Activated naive CD4-positive, alpha-beta T cell treated with anti-CD3 and anti-CD28 coated beads, Interleukin-2, amount 10 ng/mL, durations not matched to agents 7 days and 5 days (primary cell): ENCODE measurements around the gene FHL1.

Source experiments
- CTCF ChIA-PET: fragments of 350-600 bp; sonication (Branson Sonifier 250); formaldehyde crosslinking; loops from one replicate; lab custom pipeline; 2021; ENCODE audit warnings: antibody characterized with exemption; lab: Charles Lee
- DNase-seq: peaks from one replicate; pipeline ENCODE4 v3.0.0-alpha.2; 2020
- H3K27ac Mint-ChIP-seq: one replicate; pipeline ENCODE4 v1.8.0; 2021; ENCODE audit warnings: mild to moderate bottlenecking, moderate library complexity, mixed read lengths
- H3K27me3 Mint-ChIP-seq: one replicate; pipeline ENCODE4 v1.8.0; 2021; ENCODE audit warnings: mild to moderate bottlenecking, mixed read lengths
- H3K36me3 Mint-ChIP-seq: one replicate; pipeline ENCODE4 v1.8.0; 2021; ENCODE audit warnings: mixed read lengths
- H3K4me1 Mint-ChIP-seq: one replicate; pipeline ENCODE4 v1.8.0; 2021; ENCODE audit warnings: mixed read lengths
- H3K4me3 Mint-ChIP-seq: one replicate; pipeline ENCODE4 v1.8.0; 2021; ENCODE audit warnings: mild to moderate bottlenecking, moderate library complexity, mixed read lengths
- H3K9me3 Mint-ChIP-seq: one replicate; pipeline ENCODE4 v1.8.0; 2021; ENCODE audit warnings: mixed read lengths

The FHL1 gene

DNA sequence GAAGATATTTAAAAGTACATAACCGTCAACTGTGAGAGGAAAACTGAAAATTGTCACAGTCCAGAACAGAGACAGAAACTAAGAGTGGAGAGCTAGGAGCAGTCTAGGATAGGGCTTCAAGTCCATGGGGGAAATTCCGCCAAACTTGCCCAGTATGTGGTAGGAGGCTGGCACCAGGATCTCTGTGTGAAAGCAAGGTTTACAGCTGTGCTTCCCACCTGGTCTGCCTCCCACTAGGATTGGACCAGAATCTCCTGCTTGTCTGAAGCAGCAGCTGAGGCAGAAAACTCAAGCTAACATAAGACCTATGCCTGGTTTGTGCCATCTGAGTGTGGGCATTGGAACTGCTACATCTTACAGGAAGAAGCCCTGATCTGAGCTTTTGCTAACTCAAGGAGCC, 18.6 kb upstream of the FHL1 start:
- Mint-ChIP-seq H3K27ac (no peak overlapping the region), H3K9me3 (peaks cover 7% of the 10 kb centered on the region), H3K36me3 (no peaks in the 10 kb centered on the region), H3K4me1 (peaks cover 6% of the 10 kb centered on the region), H3K4me3 (no peak overlapping the region), H3K27me3 (no peaks in the 10 kb centered on the region)
- no peak for DNase-seq
- CTCF ChIA-PET: no interaction called here

DNA sequence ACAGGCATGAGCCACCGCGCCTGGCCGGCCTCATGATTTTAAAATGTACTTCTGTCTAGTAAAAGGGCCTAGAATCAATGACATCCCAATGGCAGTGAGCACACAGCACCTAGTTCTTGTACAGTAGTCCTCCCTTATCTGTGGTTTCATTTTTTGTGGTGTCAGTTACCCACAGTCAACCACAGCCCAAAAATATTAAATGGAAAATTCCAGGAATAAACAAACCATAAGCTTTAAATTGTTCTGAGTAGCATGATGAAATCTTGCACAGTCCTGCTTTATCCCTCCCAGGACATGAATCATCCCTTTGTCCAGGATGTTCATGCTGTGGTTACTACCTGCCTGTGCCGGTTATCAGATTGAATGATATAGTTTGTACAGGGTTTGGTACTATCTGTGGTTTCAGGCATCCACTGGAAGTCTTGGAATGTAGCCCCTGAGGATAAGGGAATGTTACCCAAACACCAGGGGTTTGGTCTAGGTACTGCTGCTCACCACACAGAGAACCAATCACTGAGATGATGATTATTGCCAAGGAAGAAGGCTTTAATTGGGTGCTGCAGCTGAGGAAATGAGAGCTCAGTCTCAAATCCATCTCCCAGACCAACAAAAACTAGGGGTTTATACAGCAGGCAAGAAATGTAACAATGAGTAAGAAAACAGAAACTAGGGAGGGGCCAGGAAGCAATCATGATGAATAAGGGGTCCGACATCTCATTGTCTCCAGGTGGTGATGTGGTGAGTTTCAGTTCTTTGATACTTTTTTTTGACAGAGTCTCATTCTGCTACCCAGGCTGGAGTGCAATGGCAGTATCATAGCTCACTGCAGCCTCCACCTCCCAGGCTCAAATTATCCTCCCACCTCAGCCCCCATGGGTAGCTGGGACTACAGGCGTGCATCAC, 16.2 kb upstream of the FHL1 start:
- H3K27me3 Mint-ChIP-seq: no peaks in the 10 kb centered on the region
- no peak overlapping the region for H3K4me3 Mint-ChIP-seq
- peaks cover 6% of the 10 kb centered on the region for H3K4me1 Mint-ChIP-seq
- DNase-seq: no peak
- CTCF ChIA-PET: interaction anchor here (0.8 kb wide), 1 partner anchor 32 kb away, joined by 3 read pairs; no protein-coding TSS in a partner anchor
- peak overlapping the region; percentile 56 for H3K27ac Mint-ChIP-seq
- peaks cover 7% of the 10 kb centered on the region for H3K9me3 Mint-ChIP-seq
- no peaks in the 10 kb centered on the region for H3K36me3 Mint-ChIP-seq

DNA sequence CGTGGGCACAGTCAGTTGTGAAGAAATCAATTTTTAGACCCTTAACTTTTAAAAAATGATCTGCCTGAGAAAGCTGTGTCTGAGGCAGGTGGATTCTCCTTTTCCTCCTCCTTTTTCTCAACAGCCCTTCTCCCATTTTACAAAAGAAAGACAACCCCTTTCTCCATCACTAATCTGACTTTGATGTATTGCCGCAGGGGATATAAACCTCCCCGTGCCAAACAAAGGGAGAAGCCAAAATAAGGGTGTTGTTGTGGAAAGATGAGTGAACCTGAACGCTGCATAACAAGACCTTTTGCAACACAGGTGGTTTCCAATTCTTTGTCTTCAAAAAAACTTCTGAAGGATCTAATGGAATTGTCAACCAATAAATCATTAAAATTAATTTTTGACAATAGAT, 8.4 kb upstream of the FHL1 start:
- CTCF ChIA-PET: no interaction called here
- Mint-ChIP-seq H3K4me1 (peaks cover 8% of the 10 kb centered on the region), H3K27me3 (peaks cover 6% of the 10 kb centered on the region), H3K36me3 (peaks cover 2% of the 10 kb centered on the region), H3K4me3 (no peak overlapping the region), H3K9me3 (no peaks in the 10 kb centered on the region), H3K27ac (no peak overlapping the region)
- no peak for DNase-seq

DNA sequence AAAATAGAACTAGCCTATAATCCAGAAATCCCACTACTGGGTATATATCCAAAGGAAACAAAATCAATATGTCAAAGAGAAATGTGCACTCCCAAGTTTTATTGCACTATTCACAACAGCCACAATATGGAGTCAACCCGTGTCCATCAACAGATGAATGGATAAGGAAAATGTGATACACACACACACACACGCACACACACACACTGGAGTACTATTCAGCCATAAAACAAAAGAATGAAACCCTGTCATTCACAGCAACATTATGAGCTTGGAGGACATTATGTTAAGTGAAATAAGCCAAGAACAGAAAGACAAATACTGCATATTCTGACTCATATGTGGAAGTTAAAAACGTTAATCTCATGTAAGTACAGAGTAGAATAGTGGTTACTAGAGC, 5.8 kb upstream of the FHL1 start:
- no peak overlapping the region for H3K4me3 Mint-ChIP-seq
- no peak for DNase-seq
- peaks cover 12% of the 10 kb centered on the region for H3K27me3 Mint-ChIP-seq
- peaks cover 2% of the 10 kb centered on the region for H3K36me3 Mint-ChIP-seq
- H3K9me3 Mint-ChIP-seq: no peaks in the 10 kb centered on the region
- peaks cover 30% of the 10 kb centered on the region for H3K4me1 Mint-ChIP-seq
- H3K27ac Mint-ChIP-seq: no peak overlapping the region
- CTCF ChIA-PET: interaction anchor here (1.0 kb wide), 1 partner anchor 20 kb away, joined by 3 read pairs; no protein-coding TSS in a partner anchor

DNA sequence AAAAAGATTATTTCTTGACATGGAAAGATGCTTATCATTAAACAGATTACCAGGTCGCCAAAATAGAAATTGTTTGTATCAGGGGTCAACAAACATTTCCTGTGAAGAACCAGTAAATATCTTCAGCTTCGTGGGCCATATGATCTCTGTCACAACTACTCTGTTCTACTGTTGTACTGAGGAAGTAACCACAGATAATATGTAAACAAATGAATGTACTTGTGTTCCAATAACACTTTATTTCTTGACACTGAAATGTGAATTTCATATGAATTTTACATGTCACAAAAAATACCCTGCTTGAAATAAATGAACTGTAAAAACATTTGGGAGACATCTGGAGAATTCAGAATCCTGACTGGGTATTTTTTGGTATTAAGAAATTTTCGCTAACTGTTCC, 4.7 kb upstream of the FHL1 start:
- peaks cover 14% of the 10 kb centered on the region for H3K27me3 Mint-ChIP-seq
- H3K27ac Mint-ChIP-seq: no peak overlapping the region
- no peak overlapping the region for H3K4me3 Mint-ChIP-seq
- CTCF ChIA-PET: no interaction called here
- H3K9me3 Mint-ChIP-seq: no peaks in the 10 kb centered on the region
- H3K4me1 Mint-ChIP-seq: peaks cover 31% of the 10 kb centered on the region
- peaks cover 2% of the 10 kb centered on the region for H3K36me3 Mint-ChIP-seq
- DNase-seq: no peak

DNA sequence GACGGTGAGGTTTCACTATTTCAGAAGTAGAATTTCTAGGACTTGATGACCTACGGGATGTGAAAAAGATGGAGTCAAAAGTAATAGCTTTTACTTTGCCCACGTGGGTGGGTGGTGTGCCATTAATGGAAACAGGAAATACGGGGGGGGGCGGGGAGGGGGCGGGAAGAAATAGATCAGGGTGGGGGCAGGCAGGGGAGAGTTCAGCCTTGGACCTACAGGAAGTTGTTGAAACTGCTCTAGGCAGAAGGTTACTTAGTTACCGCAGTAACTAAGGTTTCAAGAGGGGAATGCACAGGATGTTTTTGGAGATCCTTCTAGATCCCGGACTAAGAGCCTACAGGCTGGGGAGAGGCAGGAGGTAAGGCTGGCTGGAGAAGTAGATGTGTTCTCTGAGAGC, 3.6 kb upstream of the FHL1 start:
- CTCF ChIA-PET: no interaction called here
- peak; percentile 22 for DNase-seq
- peaks cover 2% of the 10 kb centered on the region for H3K36me3 Mint-ChIP-seq
- peaks cover 22% of the 10 kb centered on the region for H3K27me3 Mint-ChIP-seq
- H3K27ac Mint-ChIP-seq: peak overlapping the region; percentile 58
- H3K4me3 Mint-ChIP-seq: peak overlapping the region; percentile 45
- no peaks in the 10 kb centered on the region for H3K9me3 Mint-ChIP-seq
- H3K4me1 Mint-ChIP-seq: peaks cover 37% of the 10 kb centered on the region

DNA sequence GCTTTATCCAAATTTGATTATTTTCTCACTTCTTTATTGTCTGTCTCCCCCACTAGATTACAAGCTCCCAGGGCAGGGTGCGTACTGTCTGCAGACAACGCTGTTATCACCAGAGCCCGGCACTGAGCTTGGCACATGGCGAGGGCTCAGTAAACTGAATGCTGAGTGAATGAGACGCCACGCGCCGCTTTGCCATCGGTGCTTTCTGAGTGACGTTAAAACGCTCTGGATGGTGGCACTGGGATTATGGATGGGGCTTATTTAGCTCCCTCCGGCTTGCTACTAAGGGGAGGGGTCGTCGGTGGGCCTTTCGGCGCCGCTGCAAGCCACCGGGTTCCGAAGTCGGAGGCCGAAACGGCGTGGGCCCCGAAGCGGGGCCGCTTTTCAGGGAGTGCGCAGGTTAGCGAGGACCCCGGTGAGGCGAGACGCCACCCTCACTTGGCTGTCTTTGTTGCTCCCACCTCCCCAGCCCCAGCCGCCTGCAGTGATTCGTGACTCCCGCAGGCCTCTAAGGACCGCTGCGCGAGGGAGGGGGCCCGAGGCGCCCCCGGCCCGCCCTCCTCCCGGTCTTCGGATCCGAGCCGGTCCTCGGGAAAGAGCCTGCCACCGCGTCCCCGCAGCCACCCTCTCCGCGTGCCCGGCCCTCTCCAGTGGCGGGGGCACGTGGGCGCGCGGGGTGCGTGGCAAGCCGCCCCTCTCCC, 569 bp upstream of the FHL1 start:
- H3K4me1 Mint-ChIP-seq: peaks cover 40% of the 10 kb centered on the region
- peak overlapping the region; percentile 52 for H3K27ac Mint-ChIP-seq
- peak overlapping the region; percentile 80 for H3K4me3 Mint-ChIP-seq
- H3K27me3 Mint-ChIP-seq: peaks cover 19% of the 10 kb centered on the region
- peaks cover 2% of the 10 kb centered on the region for H3K36me3 Mint-ChIP-seq
- peak; percentile 31 for DNase-seq
- CTCF ChIA-PET: no interaction called here
- no peaks in the 10 kb centered on the region for H3K9me3 Mint-ChIP-seq

DNA sequence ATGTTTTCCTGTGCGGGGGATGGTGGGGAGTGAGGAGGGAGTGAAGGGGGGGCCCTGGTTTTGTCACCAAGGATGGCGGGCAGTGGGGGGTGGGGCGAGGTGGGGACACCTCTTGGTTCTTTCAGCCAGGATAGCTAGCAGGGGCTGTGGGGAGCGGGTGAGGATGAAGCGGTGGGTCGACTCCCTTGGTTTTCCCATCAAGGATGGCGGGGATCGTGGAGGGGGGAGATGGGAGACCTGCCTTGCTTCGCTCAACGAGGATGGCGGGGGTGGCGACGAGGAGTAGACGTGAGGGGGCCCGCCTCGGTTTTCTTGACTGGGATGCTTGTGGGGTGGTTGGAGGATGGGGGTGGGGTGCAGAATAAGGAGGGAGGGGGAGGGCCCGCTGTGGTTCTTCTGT, 643 bp downstream of the FHL1 start:
- H3K27ac Mint-ChIP-seq: no peak overlapping the region
- CTCF ChIA-PET: no interaction called here
- H3K27me3 Mint-ChIP-seq: peaks cover 19% of the 10 kb centered on the region
- H3K9me3 Mint-ChIP-seq: no peaks in the 10 kb centered on the region
- H3K4me1 Mint-ChIP-seq: peaks cover 39% of the 10 kb centered on the region
- peaks cover 2% of the 10 kb centered on the region for H3K36me3 Mint-ChIP-seq
- DNase-seq: peak; percentile 19
- peak overlapping the region; percentile 60 for H3K4me3 Mint-ChIP-seq

DNA sequence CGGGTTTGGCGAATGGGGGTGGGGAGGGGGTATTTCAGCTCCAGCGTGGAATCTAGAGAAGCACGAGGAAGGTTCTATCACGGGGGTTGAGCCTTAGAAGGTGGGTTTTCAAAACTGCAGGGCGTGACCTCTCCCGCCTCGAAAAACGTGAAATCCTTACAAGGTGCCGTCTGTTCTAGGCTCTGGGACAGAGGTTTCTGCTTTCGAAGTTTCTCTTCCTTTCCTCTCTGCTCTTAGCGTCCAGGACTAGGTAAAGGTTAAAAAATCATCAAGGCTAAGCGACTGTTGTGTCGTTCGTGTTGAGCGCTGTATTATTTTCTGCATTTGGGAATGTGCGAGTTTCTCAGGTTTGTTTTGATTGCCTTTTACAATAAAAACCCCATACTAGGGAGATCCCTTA, 1.1 kb downstream of the FHL1 start:
- Mint-ChIP-seq H3K27me3 (peaks cover 19% of the 10 kb centered on the region), H3K4me1 (peaks cover 38% of the 10 kb centered on the region), H3K4me3 (peak overlapping the region; percentile 60), H3K9me3 (no peaks in the 10 kb centered on the region), H3K27ac (no peak overlapping the region), H3K36me3 (peaks cover 2% of the 10 kb centered on the region)
- DNase-seq: no peak
- CTCF ChIA-PET: no interaction called here

DNA sequence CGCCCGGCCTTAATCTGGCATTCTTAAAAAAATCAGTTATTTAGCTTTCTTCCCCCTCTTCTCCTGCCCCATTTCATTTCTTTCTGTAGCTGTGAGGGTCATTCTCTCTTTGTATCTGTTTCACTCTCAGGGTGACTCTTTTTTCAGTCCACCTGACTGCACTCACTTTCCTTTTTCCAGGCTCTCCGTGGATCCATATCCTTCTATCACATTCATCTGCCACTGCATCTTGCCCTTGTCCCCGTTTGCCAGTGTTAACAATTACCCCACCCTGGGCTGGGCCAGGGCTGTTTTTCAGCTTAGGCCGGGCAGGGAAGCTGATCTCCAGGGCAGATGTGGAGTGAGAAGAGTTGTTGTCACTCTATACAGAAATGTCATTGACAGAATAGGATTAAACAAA, 7.7 kb downstream of the FHL1 start:
- Mint-ChIP-seq H3K27ac (no peak overlapping the region), H3K9me3 (no peaks in the 10 kb centered on the region)

DNA sequence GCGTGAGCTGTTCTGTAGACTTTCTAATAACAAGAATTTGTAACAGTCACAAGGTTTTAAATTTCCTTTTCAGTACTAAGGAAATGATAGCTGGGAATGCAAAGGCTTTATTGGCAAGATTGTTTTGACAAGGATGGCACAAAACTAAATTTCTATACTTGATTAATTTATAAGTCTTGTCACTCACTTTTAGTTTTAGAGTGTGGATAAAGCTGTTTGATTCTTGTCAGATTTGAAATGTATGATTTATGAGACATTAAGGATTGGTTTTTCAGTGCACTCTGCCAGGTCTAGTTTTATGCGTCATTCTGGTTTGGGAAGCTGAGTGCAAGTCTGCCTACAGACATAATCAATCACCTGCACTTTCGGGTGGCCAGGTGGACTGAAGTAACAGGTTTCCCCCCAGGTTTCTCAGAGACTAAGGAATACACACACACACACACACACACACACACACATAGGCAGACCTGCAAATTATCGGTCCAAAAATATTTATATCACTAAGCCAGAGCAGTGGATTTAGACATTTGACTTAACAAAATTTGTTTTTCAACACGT, 9.3 kb downstream of the FHL1 start:
- no peak for DNase-seq
- Mint-ChIP-seq H3K27me3 (peaks cover 3% of the 10 kb centered on the region), H3K9me3 (no peaks in the 10 kb centered on the region), H3K4me3 (no peak overlapping the region), H3K4me1 (peaks cover 19% of the 10 kb centered on the region), H3K27ac (no peak overlapping the region), H3K36me3 (no peaks in the 10 kb centered on the region)
- CTCF ChIA-PET: interaction anchor here (1.0 kb wide), 1 partner anchor 128 kb away, joined by 4 read pairs; no protein-coding TSS in a partner anchor

More for the DNA sequence above, 7.7 kb downstream of the FHL1 start:
- Mint-ChIP-seq H3K36me3 (no peaks in the 10 kb centered on the region), H3K4me1 (peaks cover 19% of the 10 kb centered on the region), H3K4me3 (no peak overlapping the region), H3K27me3 (peaks cover 3% of the 10 kb centered on the region)
- DNase-seq: no peak
- CTCF ChIA-PET: interaction anchor here (0.9 kb wide), 1 partner anchor 127 kb away, joined by 3 read pairs; no protein-coding TSS in a partner anchor

DNA sequence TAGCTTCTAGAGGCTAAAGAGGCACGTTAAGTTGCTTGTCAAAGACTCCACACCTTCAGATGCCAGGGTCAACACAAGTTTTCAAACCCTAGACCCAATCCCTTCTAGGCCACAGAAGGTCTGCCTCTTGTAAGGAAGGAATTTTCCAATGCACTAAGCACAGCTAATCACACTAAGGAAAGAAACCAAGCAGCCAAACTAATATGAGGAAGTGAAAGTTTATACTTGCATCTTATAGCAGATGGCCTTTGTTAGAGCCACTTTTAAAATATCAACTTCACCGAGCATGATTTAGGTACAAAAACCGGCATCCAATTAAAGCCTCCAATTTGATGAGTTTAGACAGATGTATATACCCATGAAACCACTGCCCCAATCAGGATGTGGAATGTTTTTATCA, 9.9 kb downstream of the FHL1 start:
- Mint-ChIP-seq H3K4me3 (no peak overlapping the region), H3K36me3 (no peaks in the 10 kb centered on the region), H3K27me3 (peaks cover 3% of the 10 kb centered on the region), H3K4me1 (peaks cover 19% of the 10 kb centered on the region), H3K27ac (no peak overlapping the region), H3K9me3 (no peaks in the 10 kb centered on the region)
- CTCF ChIA-PET: interaction anchor here (1.0 kb wide), 1 partner anchor 129 kb away, joined by 4 read pairs; no protein-coding TSS in a partner anchor
- no peak for DNase-seq

DNA sequence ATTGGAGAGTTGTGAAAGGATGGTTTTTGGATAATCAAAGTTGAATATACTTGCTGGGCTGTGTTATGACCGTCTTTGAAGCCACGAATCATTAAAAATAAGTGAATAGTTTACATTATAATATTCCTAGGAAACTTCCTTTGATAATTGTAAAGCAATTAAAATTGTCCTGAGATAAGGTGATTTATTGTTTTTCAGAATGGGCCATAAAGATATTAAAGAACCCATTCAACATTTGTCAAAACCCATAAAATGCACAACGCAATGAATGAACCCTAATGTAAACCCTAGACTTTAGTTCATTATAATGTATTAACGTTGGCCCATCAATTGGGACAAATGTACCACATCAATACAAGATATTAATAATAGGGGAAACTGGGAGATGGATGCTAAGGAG, 11.4 kb downstream of the FHL1 start:
- no peak overlapping the region for H3K27ac Mint-ChIP-seq
- H3K9me3 Mint-ChIP-seq: no peaks in the 10 kb centered on the region
- H3K27me3 Mint-ChIP-seq: peaks cover 3% of the 10 kb centered on the region

DNA sequence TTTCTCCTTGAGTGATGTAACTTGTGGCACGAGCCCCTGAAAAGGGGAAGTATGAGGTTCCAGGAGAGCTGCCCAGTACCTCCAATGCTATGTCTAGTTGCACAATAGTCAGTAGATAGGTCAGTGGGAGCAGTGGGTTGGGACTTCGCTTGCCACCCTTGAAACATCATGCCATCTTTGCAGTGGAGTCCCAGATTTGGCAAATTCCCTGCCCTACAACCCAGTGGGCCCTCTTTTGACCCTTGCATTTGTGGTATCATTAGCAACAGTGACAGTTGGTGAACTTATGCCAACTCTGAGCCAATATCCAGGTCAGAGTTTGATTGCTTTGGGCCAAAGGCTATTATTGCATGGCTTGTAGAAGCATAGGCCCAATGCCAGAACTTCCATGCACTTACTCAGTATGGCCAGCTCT, 12.3 kb downstream of the FHL1 start:
- Mint-ChIP-seq H3K27me3 (peaks cover 3% of the 10 kb centered on the region), H3K4me3 (no peak overlapping the region), H3K27ac (no peak overlapping the region), H3K4me1 (peaks cover 23% of the 10 kb centered on the region), H3K9me3 (no peaks in the 10 kb centered on the region), H3K36me3 (no peaks in the 10 kb centered on the region)
- no peak for DNase-seq
- CTCF ChIA-PET: interaction anchor here (6.4 kb wide), 1 partner anchor 130 kb away, joined by 96 read pairs; no protein-coding TSS in a partner anchor

More for the DNA sequence above, 11.4 kb downstream of the FHL1 start:
- no peak overlapping the region for H3K4me3 Mint-ChIP-seq
- no peaks in the 10 kb centered on the region for H3K36me3 Mint-ChIP-seq
- H3K4me1 Mint-ChIP-seq: peaks cover 23% of the 10 kb centered on the region
- no peak for DNase-seq
- CTCF ChIA-PET: interaction anchor here (6.4 kb wide), 1 partner anchor 129 kb away, joined by 96 read pairs; no protein-coding TSS in a partner anchor
